C4-2B (cell line): ENCODE measurements around the gene TSPAN7.
A peak's percentile ranks its signal among the peaks of the same experiment; 100 is the strongest.

ENCODE experiments used
- CTCF ChIP-seq: fragments of 450-650 bp; conservative IDR thresholded peaks from 2 replicates; pipeline ENCODE4 v1.5.1; 2017; ENCODE audit warnings: mild to moderate bottlenecking
- ZFX ChIP-seq: fragments of 450-650 bp; IDR thresholded peaks from 2 replicates; pipeline ENCODE4 v1.6.1; 2017

GRCh38 chrX:38654302-38654701 is 93.0 kb downstream of the TSPAN7 start:
- TF ChIP-seq CTCF (peak; percentile 55), ZFX (no peak)
